H1 (cell line): Measurements from ENCODE around the gene GIGYF2. TPM values are rescaled to one million over a fixed set of nuclear protein-coding genes. Genes with fewer than 3 reads are reported as not detected.

Experiments used
- CTCF ChIA-PET: fragments of 300-600 bp; sonication (Branson Sonifier 250); formaldehyde crosslinking; loops from one replicate; lab custom pipeline; 2021; ENCODE audit not compliant: partially characterized antibody; lab: Charles Lee
- POLR2A ChIA-PET: fragments of 300-600 bp; sonication (Branson Sonifier 250); formaldehyde crosslinking; loops from one replicate; lab custom pipeline; 2021; ENCODE audit warnings: inconsistent platforms; ENCODE audit not compliant: partially characterized antibody; lab: Charles Lee
- DNase-seq, 2 experiments: peaks; one replicate each; pipeline versions ENCODE4 v3.0.0 to v3.0.0-alpha.2; 2010 to 2022; ENCODE audit warnings: low spot score in 2 of 2, low read depth in 1 of 2, mixed read lengths in 1 of 2
- FAIRE-seq: peaks from 2 replicates; lab custom pipeline; 2011; peaks lifted over from hg19 to GRCh38; lab: Jason Lieb, UNC
- H2AFZ ChIP-seq: 2 replicates; pipeline ENCODE4 v1.8.1; 2012; ENCODE audit warnings: low read length, inconsistent platforms
- H2AK5ac ChIP-seq: 2 replicates; pipeline ENCODE4 v1.6.1; 2013; ENCODE audit warnings: low read depth, low read length
- H2BK120ac ChIP-seq: replicated peaks from 2 replicates; pipeline ENCODE3; 2013; ENCODE audit warnings: low read depth, low read length, inconsistent platforms
- H2BK12ac ChIP-seq: 2 replicates; pipeline ENCODE4 v1.6.1; 2013; ENCODE audit warnings: low read depth, low read length
- H2BK15ac ChIP-seq: 2 replicates; pipeline ENCODE4 v1.6.1; 2013; ENCODE audit warnings: low read length
- H2BK20ac ChIP-seq: 2 replicates; pipeline ENCODE4 v1.6.1; 2013; ENCODE audit warnings: low read length
- H2BK5ac ChIP-seq: 2 replicates; pipeline ENCODE4 v1.6.1; 2013; ENCODE audit warnings: low read depth, low read length
- H3K14ac ChIP-seq: 2 replicates; pipeline ENCODE4 v1.6.1; 2013; ENCODE audit warnings: inconsistent platforms; ENCODE audit not compliant: insufficient read length
- H3K18ac ChIP-seq: 2 replicates; pipeline ENCODE4 v1.6.1; 2013; ENCODE audit warnings: low read length; ENCODE audit errors: extremely low read depth
- H3K23ac ChIP-seq: 2 replicates; pipeline ENCODE4 v1.6.1; 2013; ENCODE audit warnings: inconsistent platforms; ENCODE audit not compliant: insufficient read length
- H3K23me2 ChIP-seq: 2 replicates; pipeline ENCODE4 v1.6.1; 2013; ENCODE audit warnings: low read depth, low read length
- H3K27ac ChIP-seq: 2 replicates; pipeline ENCODE4 v1.6.1; 2011; ENCODE audit warnings: low read depth, low read length, inconsistent platforms
- H3K27me3 ChIP-seq, 4 experiments: replicated peaks in 1 of 4; 1 replicate in 1 of 4; 2 replicates in 3 of 4; pipeline versions ENCODE4 v1.6.1 to v1.8.1; 2011 to 2013; ENCODE audit warnings: low read length in 3 of 4, mild to moderate bottlenecking in 3 of 4, inconsistent platforms in 2 of 4, mixed read lengths in 2 of 4, moderate library complexity in 1 of 4; ENCODE audit not compliant: control insufficient read depth in 3 of 4, insufficient read depth in 3 of 4; ENCODE audit errors: extremely low read depth in 1 of 4
- H3K36me3 ChIP-seq, 4 experiments: 2 replicates each; pipeline versions ENCODE4 v1.6.1 to v1.8.1; 2011 to 2013; ENCODE audit warnings: mild to moderate bottlenecking in 4 of 4, low read length in 3 of 4, moderate library complexity in 2 of 4, control low read depth in 1 of 4, inconsistent platforms in 1 of 4; ENCODE audit not compliant: insufficient read depth in 4 of 4, control insufficient read depth in 2 of 4
- H3K4ac ChIP-seq: replicated peaks from 2 replicates; pipeline ENCODE3; 2013; ENCODE audit warnings: low read length, low read depth, mixed read lengths, inconsistent platforms; ENCODE audit not compliant: insufficient read length
- H3K4me1 ChIP-seq, 4 experiments: replicated peaks in 1 of 4; 1 replicate in 1 of 4; 2 replicates in 3 of 4; pipeline versions ENCODE4 v1.6.1 to v1.8.1; 2011 to 2013; ENCODE audit warnings: low read length in 3 of 4, inconsistent platforms in 2 of 4, mixed read lengths in 1 of 4; ENCODE audit not compliant: insufficient read depth in 4 of 4, control insufficient read depth in 3 of 4
- H3K4me2 ChIP-seq, 2 experiments: 2 replicates each; pipeline versions ENCODE4 v1.6.1 to v1.8.1; 2011 to 2013; ENCODE audit warnings: low read depth in 2 of 2, low read length in 2 of 2, control low read depth in 1 of 2, inconsistent platforms in 1 of 2, mild to moderate bottlenecking in 1 of 2; ENCODE audit not compliant: insufficient read depth in 1 of 2
- H3K4me3 ChIP-seq, 4 experiments: fragments of 200-600, 300-600 bp in 1 of 4; sonication (generic), shearing (Covaris generic), sonication (Bioruptor Twin) in 1 of 4; 2 replicates each; pipeline versions ENCODE4 v1.5.1 to v1.8.1; 2011 to 2016; ENCODE audit warnings: low read length in 4 of 4, low read depth in 3 of 4, control low read depth in 2 of 4, inconsistent platforms in 2 of 4, mild to moderate bottlenecking in 2 of 4, mixed read lengths in 1 of 4, moderate library complexity in 1 of 4; ENCODE audit not compliant: insufficient read depth in 2 of 4; ENCODE audit errors: extremely low read depth in 1 of 4
- H3K56ac ChIP-seq: replicated peaks from 2 replicates; pipeline ENCODE3; 2013; ENCODE audit warnings: low read depth, mild to moderate bottlenecking, mixed read lengths, low read length, inconsistent platforms; ENCODE audit not compliant: insufficient read length
- H3K79me1 ChIP-seq: 2 replicates; pipeline ENCODE4 v1.6.1; 2013; ENCODE audit warnings: low read depth, low read length, control low read depth
- H3K79me2 ChIP-seq, 2 experiments: 2 replicates each; pipeline versions ENCODE4 v1.6.1 to v1.8.1; 2012 to 2013; ENCODE audit warnings: low read length in 2 of 2, mild to moderate bottlenecking in 2 of 2, inconsistent platforms in 1 of 2; ENCODE audit not compliant: insufficient read depth in 2 of 2, control insufficient read depth in 1 of 2
- H3K9ac ChIP-seq, 4 experiments: replicated peaks in 1 of 4; 1 replicate in 1 of 4; 2 replicates in 3 of 4; pipeline versions ENCODE4 v1.6.1 to v1.8.1; 2011 to 2013; ENCODE audit warnings: low read depth in 3 of 4, low read length in 3 of 4, control low read depth in 2 of 4, mild to moderate bottlenecking in 2 of 4, moderate library complexity in 2 of 4, inconsistent platforms in 1 of 4; ENCODE audit errors: extremely low read depth in 1 of 4
- H3K9me3 ChIP-seq, 2 experiments: 2 replicates each; pipeline versions ENCODE4 v1.6.1 to v1.8.1; 2012 to 2013; ENCODE audit warnings: mild to moderate bottlenecking in 2 of 2, moderate library complexity in 2 of 2, control low read depth in 1 of 2, inconsistent platforms in 1 of 2, low read depth in 1 of 2, low read length in 1 of 2, mixed read lengths in 1 of 2; ENCODE audit not compliant: insufficient read depth in 2 of 2
- H4K20me1 ChIP-seq, 2 experiments: replicated peaks in 1 of 2; 2 replicates each; pipeline versions ENCODE3 to v1.8.1; 2011 to 2013; ENCODE audit warnings: inconsistent platforms in 2 of 2, low read length in 2 of 2, mild to moderate bottlenecking in 1 of 2; ENCODE audit not compliant: insufficient read depth in 2 of 2, control insufficient read depth in 1 of 2
- H4K5ac ChIP-seq: 2 replicates; pipeline ENCODE4 v1.6.1; 2013; ENCODE audit warnings: low read length, low read depth, mixed read lengths, inconsistent platforms; ENCODE audit not compliant: insufficient read length
- H4K8ac ChIP-seq: 2 replicates; pipeline ENCODE4 v1.8.0; 2013; ENCODE audit warnings: mild to moderate bottlenecking, moderate library complexity, low read length, inconsistent platforms; ENCODE audit not compliant: insufficient read depth; ENCODE audit errors: extremely low read depth
- H4K91ac ChIP-seq: replicated peaks from 2 replicates; pipeline ENCODE3; 2013; ENCODE audit warnings: low read length, mixed read lengths, inconsistent platforms; ENCODE audit not compliant: insufficient read length
- BACH1 ChIP-seq: IDR thresholded peaks from 2 replicates; pipeline ENCODE4 v1.6.1; 2012; ENCODE audit warnings: low read length, improper control_type of control experiment
- CTBP2 ChIP-seq: IDR thresholded peaks from 2 replicates; pipeline ENCODE4 v1.7.0; 2011; ENCODE audit warnings: borderline replicate concordance, mild to moderate bottlenecking, moderate library complexity, mixed read lengths, low read length; ENCODE audit not compliant: insufficient read depth, insufficient read length
- EGR1 ChIP-seq: IDR thresholded peaks from 2 replicates; pipeline ENCODE4 v1.6.1; 2011; ENCODE audit warnings: low read depth, low read length, borderline replicate concordance
- EZH2 ChIP-seq: fragments of 200-600 bp; sonication (generic); IDR thresholded peaks from 2 replicates; pipeline ENCODE4 v1.7.1; 2012; ENCODE audit warnings: low read depth, mild to moderate bottlenecking, moderate library complexity, low read length, inconsistent platforms; ENCODE audit not compliant: severe bottlenecking
- HDAC2 ChIP-seq, 2 experiments: fragments of 300-600 bp in 1 of 2; sonication (generic) in 1 of 2; IDR thresholded peaks; 2 replicates each; pipeline ENCODE4 v1.6.1; 2011 to 2012; ENCODE audit warnings: low read depth in 2 of 2, low read length in 2 of 2, mild to moderate bottlenecking in 2 of 2, moderate library complexity in 2 of 2, borderline replicate concordance in 1 of 2, inconsistent platforms in 1 of 2
- POLR2A ChIP-seq, 2 experiments: IDR thresholded peaks; 1 replicate in 1 of 2; 2 replicates in 1 of 2; pipeline ENCODE4 v1.6.1; 2011; ENCODE audit warnings: low read depth in 2 of 2, low read length in 2 of 2, mild to moderate bottlenecking in 2 of 2; ENCODE audit errors: control extremely low read depth in 1 of 2
- POLR2AphosphoS5 ChIP-seq: IDR thresholded peaks from 2 replicates; pipeline ENCODE4 v1.6.1; 2011; ENCODE audit warnings: low read depth, low read length
- POU5F1 ChIP-seq: IDR thresholded peaks from 2 replicates; pipeline ENCODE4 v1.6.1; 2011; ENCODE audit warnings: low read depth, mild to moderate bottlenecking, low read length, moderate library complexity
- WGBS, 2 experiments: shearing (Covaris generic) in 1 of 2; methylation state at CpG; one replicate each; pipeline versions ENCODE4 v1.1.6 to v1.1.7; 2013 to 2015; ENCODE audit warnings: low lambda C conversion rate in 2 of 2, mixed read lengths in 2 of 2, inconsistent platforms in 1 of 2, low coverage in 1 of 2, missing lambda C conversion rate in 1 of 2; ENCODE audit not compliant: insufficient replicate concordance in 2 of 2, insufficient coverage in 1 of 2, insufficient read length in 1 of 2; ENCODE audit errors: extremely low coverage in 1 of 2, missing lambda C conversion rate in 1 of 2; 5-methylcytosine and 5-hydroxymethylcytosine counted together
- polyA plus RNA-seq, 7 experiments: library from polyadenylated mRNA; depleted of rRNA in 3 of 7; stranded (reverse) in 5 of 7; unstranded in 2 of 7; fragments of >200 nt in 5 of 7; fragments of 200-250 nt in 2 of 7; gene quantifications; 1 replicate in 5 of 7; 2 replicates in 1 of 7; 4 replicates in 1 of 7; pipeline versions ENCODE4 v1.2.1 to v1.2.3, GENCODE V29; 2011 to 2013; ENCODE audit warnings: missing spikeins in 2 of 7, mixed read lengths in 2 of 7
- total RNA-seq: library from RNA; stranded (reverse); fragmentation: NEBNext Ultra II Directional; extraction: Animal tissue kit (Norgen Biotek cat#: 25700); gene quantifications from 2 replicates; pipeline ENCODE4 v1.2.1, GENCODE V29; 2021
- TF ChIP-seq, protein P1 (sequence below), 3 experiments: IDR thresholded peaks; 1 replicate in 2 of 3; 2 replicates in 1 of 3; pipeline versions ENCODE4 v1.5.1 to v1.6.1; 2011; ENCODE audit warnings: low read length in 3 of 3, mild to moderate bottlenecking in 3 of 3, inconsistent platforms in 2 of 3, low read depth in 1 of 3, moderate library complexity in 1 of 3; ENCODE audit not compliant: insufficient read depth in 1 of 3; ENCODE audit errors: control extremely low read depth in 1 of 3

The GIGYF2 gene
- total and polyA plus RNA-seq, 2 of the 8 experiments (the other 6 are each of a cell fraction or from before 2014, with no cell fraction given), result 22.3 to 62.0 TPM

GRCh38 chr2:232887171-232887850 lies 190.2 kb downstream of the GIGYF2 start:
- Histone ChIP-seq H3K56ac (no peak overlapping the region), H4K91ac (no peak overlapping the region), H3K36me3 (no peaks in the 10 kb centered on the region; a peak in 1 of 8 replicates), H3K4me1 (peaks cover 0 to 16% (median 10%) of the 10 kb centered on the region in 4 experiments; a peak in 6 of 7 replicates), H4K20me1 (peaks cover 0 to 8% of the 10 kb centered on the region in 2 experiments), H3K23me2 (peaks cover 5% of the 10 kb centered on the region), H2BK5ac (no peak overlapping the region), H3K79me1 (no peaks in the 10 kb centered on the region), H3K4me2 (no peak overlapping the region), H3K27me3 (no peaks in the 10 kb centered on the region), H4K8ac (no peak overlapping the region), H2BK15ac (no peak overlapping the region), H3K14ac (no peak overlapping the region), H4K5ac (no peak overlapping the region), H3K4me3 (no peak overlapping the region), H2AK5ac (no peak overlapping the region), H3K18ac (no peak overlapping the region), H3K4ac (no peak overlapping the region), H3K27ac (no peak overlapping the region), H3K9ac (no peak overlapping the region), H2BK20ac (no peak overlapping the region), H2BK120ac (no peak overlapping the region), H2BK12ac (no peak overlapping the region), H2AFZ (no peak overlapping the region), H3K9me3 (no peaks in the 10 kb centered on the region), H3K23ac (no peak overlapping the region), H3K79me2 (no peaks in the 10 kb centered on the region)
- 89% methylated on average over 15 of the region's 15 CpGs; no CpG with 5 or more reads in 1 of the 2 experiments for WGBS, 2 experiments
- FAIRE-seq (no peak), DNase-seq (no peak)
- ChIA-PET POLR2A (interaction anchor here (0.6 to 1.0 kb wide), 3 partner anchors 14 to 144 kb away, joined by 3 read pairs; no protein-coding TSS in a partner anchor), CTCF (interaction anchor here (0.6 to 1.9 kb wide), 31 partner anchors 8 to 337 kb away, joined by 3 to 10 read pairs (median 3); partner anchors contain the start of genes INPP5D and NEU2)
- TF ChIP-seq BACH1 (no peak), POU5F1 (no peak), POLR2A (IDR thresholded peaks at IDR 0.05; ENCODE audit: control extremely low read depth in 1 of 2, low read depth in 2 of 2, low read length in 2 of 2) (no peak), CTBP2 (no peak), EZH2 (no peak), POLR2AphosphoS5 (no peak), HDAC2 (IDR thresholded peaks at IDR 0.05; ENCODE audit: borderline replicate concordance in 1 of 2, low read depth in 2 of 2, low read length in 2 of 2) (no peak), EGR1 (no peak)
- TF ChIP-seq, protein P1, sequence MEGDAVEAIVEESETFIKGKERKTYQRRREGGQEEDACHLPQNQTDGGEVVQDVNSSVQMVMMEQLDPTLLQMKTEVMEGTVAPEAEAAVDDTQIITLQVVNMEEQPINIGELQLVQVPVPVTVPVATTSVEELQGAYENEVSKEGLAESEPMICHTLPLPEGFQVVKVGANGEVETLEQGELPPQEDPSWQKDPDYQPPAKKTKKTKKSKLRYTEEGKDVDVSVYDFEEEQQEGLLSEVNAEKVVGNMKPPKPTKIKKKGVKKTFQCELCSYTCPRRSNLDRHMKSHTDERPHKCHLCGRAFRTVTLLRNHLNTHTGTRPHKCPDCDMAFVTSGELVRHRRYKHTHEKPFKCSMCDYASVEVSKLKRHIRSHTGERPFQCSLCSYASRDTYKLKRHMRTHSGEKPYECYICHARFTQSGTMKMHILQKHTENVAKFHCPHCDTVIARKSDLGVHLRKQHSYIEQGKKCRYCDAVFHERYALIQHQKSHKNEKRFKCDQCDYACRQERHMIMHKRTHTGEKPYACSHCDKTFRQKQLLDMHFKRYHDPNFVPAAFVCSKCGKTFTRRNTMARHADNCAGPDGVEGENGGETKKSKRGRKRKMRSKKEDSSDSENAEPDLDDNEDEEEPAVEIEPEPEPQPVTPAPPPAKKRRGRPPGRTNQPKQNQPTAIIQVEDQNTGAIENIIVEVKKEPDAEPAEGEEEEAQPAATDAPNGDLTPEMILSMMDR (IDR thresholded peaks at IDR 0.05; ENCODE audit: control extremely low read depth in 1 of 3, insufficient read depth in 1 of 3, low read depth in 1 of 3, low read length in 3 of 3), result peak in 2 of 3 experiments; percentile 67 to 70; a peak in 3 of 4 replicates
